HepG2 (cell line): ENCODE results near the gene KIAA1217. TPM values are rescaled to one million over a fixed set of nuclear protein-coding genes. Genes with fewer than 3 reads are reported as not detected.

Source experiments
- ATAC-seq: fragments of 200-7000 bp; cut with Tn5 transposase; 3 replicates; pipeline ENCODE4 v1.9.1; 2020; ENCODE audit warnings: mild to moderate bottlenecking, moderate library complexity
- BruUV-seq: library from RNA; stranded (reverse); fragments of 400-500 nt; replicated peaks from 2 replicates; lab custom pipeline; 2021; lab: Mats Ljungman, UMichigan
- CTCF ChIA-PET: fragments of 300-600 bp; formaldehyde crosslinking; extraction: SDS; loops from one replicate; lab custom pipeline; 2021; ENCODE audit warnings: low total read pairs, inconsistent platforms, low intra/inter-chr PET ratio; lab: Yijun Ruan, JAX
- POLR2A ChIA-PET: fragments of 350-600 bp; sonication (Branson Sonifier 250); formaldehyde crosslinking; loops from one replicate; lab custom pipeline; 2020; ENCODE audit warnings: antibody characterized with exemption, inconsistent platforms; lab: Yijun Ruan, JAX
- DNase-seq: peaks from one replicate; pipeline ENCODE4 v3.0.0-alpha.2; 2015; ENCODE audit warnings: low spot score
- FAIRE-seq: peaks from 3 replicates; lab custom pipeline; 2011; peaks lifted over from hg19 to GRCh38; lab: Jason Lieb, UNC
- H2AFZ ChIP-seq: one replicate; pipeline ENCODE4 v1.6.1; 2011; ENCODE audit warnings: low read length, inconsistent platforms
- H3K27ac ChIP-seq: fragments of 300-600 bp; 3 replicates; pipeline ENCODE4 v1.8.0; 2011; ENCODE audit warnings: mixed run types, mild to moderate bottlenecking, mixed read lengths, low read length, inconsistent platforms; ENCODE audit not compliant: insufficient read depth; ENCODE audit errors: extremely low read length
- H3K27me3 ChIP-seq, 2 experiments: fragments of 200-600 bp in 1 of 2; 2 replicates in 1 of 2; 3 replicates in 1 of 2; pipeline versions ENCODE4 v1.6.0 to v1.8.0; 2011; ENCODE audit warnings: low read length in 2 of 2, mild to moderate bottlenecking in 2 of 2, moderate library complexity in 2 of 2, inconsistent platforms in 1 of 2; ENCODE audit not compliant: insufficient read depth in 2 of 2, control insufficient read depth in 1 of 2
- H3K36me3 ChIP-seq, 2 experiments: fragments of 200-600 bp in 1 of 2; replicated peaks in 1 of 2; 2 replicates in 1 of 2; 3 replicates in 1 of 2; pipeline versions ENCODE4 v1.5.1 to v1.8.0; 2011; ENCODE audit warnings: low read length in 2 of 2, inconsistent platforms in 1 of 2; ENCODE audit not compliant: insufficient read depth in 2 of 2, control insufficient read depth in 1 of 2
- H3K4me1 ChIP-seq: 2 replicates; pipeline ENCODE4 v1.5.1; 2012; ENCODE audit warnings: low read length, inconsistent platforms; ENCODE audit not compliant: insufficient read depth
- H3K4me2 ChIP-seq: 2 replicates; pipeline ENCODE4 v1.6.0; 2011; ENCODE audit warnings: low read depth, low read length, inconsistent platforms
- H3K4me3 ChIP-seq, 3 experiments: fragments of 200-600 bp in 1 of 3; sonication (generic), shearing (Covaris generic) in 1 of 3; replicated peaks in 1 of 3; 2 replicates each; pipeline ENCODE4 v1.5.1; 2011 to 2016; ENCODE audit warnings: low read length in 3 of 3, inconsistent platforms in 2 of 3, low read depth in 2 of 3, mild to moderate bottlenecking in 2 of 3, control low read depth in 1 of 3, mixed read lengths in 1 of 3; ENCODE audit not compliant: insufficient read depth in 1 of 3
- H3K79me2 ChIP-seq: one replicate; pipeline ENCODE4 v1.6.1; 2011; ENCODE audit warnings: low read length, inconsistent platforms; ENCODE audit not compliant: insufficient read depth
- H3K9ac ChIP-seq: 2 replicates; pipeline ENCODE4 v1.6.0; 2011; ENCODE audit warnings: mild to moderate bottlenecking, low read depth, low read length, inconsistent platforms; ENCODE audit not compliant: insufficient read depth
- H3K9me3 ChIP-seq: 2 replicates; pipeline ENCODE4 v1.5.1; 2012; ENCODE audit warnings: mild to moderate bottlenecking, low read length
- H4K20me1 ChIP-seq: 2 replicates; pipeline ENCODE4 v1.6.0; 2011; ENCODE audit warnings: inconsistent platforms, mild to moderate bottlenecking, low read length, moderate library complexity; ENCODE audit not compliant: insufficient read depth
- CEBPB ChIP-seq: IDR thresholded peaks from 2 replicates; pipeline ENCODE4 v1.6.1; 2011; ENCODE audit warnings: low read depth, low read length, improper control_type of control experiment, borderline replicate concordance
- CTCF ChIP-seq: sonication (generic); formaldehyde crosslinking; IDR thresholded peaks from 2 replicates; pipeline ENCODE4 v1.5.0; 2020; ENCODE audit warnings: mild to moderate bottlenecking, missing genetic modification reagents, moderate library complexity
- FOSL2 ChIP-seq: sonication (generic); formaldehyde crosslinking; IDR thresholded peaks from 2 replicates; pipeline ENCODE4 v1.4.0; 2020; ENCODE audit warnings: missing genetic modification reagents
- MIXL1 ChIP-seq: IDR thresholded peaks from 2 replicates; pipeline ENCODE4 v1.6.1; 2016
- NFRKB ChIP-seq: fragments of 450-650 bp; IDR thresholded peaks from 2 replicates; pipeline ENCODE4 v1.6.1; 2017
- RAD21 ChIP-seq: fragments of 450-650 bp; formaldehyde crosslinking; IDR thresholded peaks from 2 replicates; pipeline ENCODE4 v1.5.0; 2020; ENCODE audit warnings: mild to moderate bottlenecking
- SATB2 ChIP-seq: sonication (generic); formaldehyde crosslinking; IDR thresholded peaks from 2 replicates; pipeline ENCODE4 v1.5.0; 2020; ENCODE audit warnings: missing genetic modification reagents
- SMC3 ChIP-seq: IDR thresholded peaks from 2 replicates; pipeline ENCODE4 v1.6.1; 2011; ENCODE audit warnings: low read length, improper control_type of control experiment
- SOX5 ChIP-seq: IDR thresholded peaks from 2 replicates; pipeline ENCODE4 v1.6.1; 2016; ENCODE audit warnings: borderline replicate concordance
- SP140L ChIP-seq: sonication (generic); formaldehyde crosslinking; IDR thresholded peaks from 2 replicates; pipeline ENCODE4 v1.4.0; 2020; ENCODE audit warnings: missing genetic modification reagents, borderline replicate concordance
- STAG1 ChIP-seq: sonication (generic); formaldehyde crosslinking; IDR thresholded peaks from 2 replicates; pipeline ENCODE4 v1.4.0; 2020; ENCODE audit warnings: missing genetic modification reagents
- TAF1 ChIP-seq: sonication (generic); formaldehyde crosslinking; IDR thresholded peaks from 2 replicates; pipeline ENCODE4 v1.4.0; 2020; ENCODE audit warnings: missing genetic modification reagents
- ZNF557 ChIP-seq: sonication (generic); formaldehyde crosslinking; IDR thresholded peaks from 2 replicates; pipeline ENCODE4 v1.4.0; 2020; ENCODE audit warnings: missing genetic modification reagents
- WGBS: methylation state at CpG from one replicate; pipeline ENCODE4 v1.1.6; 2017; ENCODE audit warnings: low lambda C conversion rate; 5-methylcytosine and 5-hydroxymethylcytosine counted together
- in situ Hi-C: cut with HindIII; loops from 2 replicates; pipeline ENCODE4 v1.10.0; 2017; ENCODE audit warnings: low pct_unique_long_range_greater_than_20kb; ENCODE audit not compliant: extremely low pct_ligation_motif_present
- intact Hi-C: fragments of 100-400 bp; cut with micrococcal nuclease; formaldehyde crosslinking; loops from one replicate; pipeline ENCODE4 v1.10.0; 2022; ENCODE audit not compliant: unreplicated experiment
- polyA plus RNA-seq, 8 experiments: library from polyadenylated mRNA; depleted of rRNA in 3 of 8; stranded (reverse) in 7 of 8; unstranded in 1 of 8; fragments of >200 nt; fragmentation: Illumina TruSeq in 4 of 8; extraction: Trizol in 4 of 8; gene quantifications; 2 replicates each; pipeline versions ENCODE4 v1.2.1 to v1.2.3, GENCODE V29; 2011 to 2016; ENCODE audit warnings: low read depth in 4 of 8, missing spikeins in 1 of 8, mixed read lengths in 1 of 8; ENCODE audit not compliant: insufficient read depth in 1 of 8
- total RNA-seq, 5 experiments: library from RNA; depleted of rRNA; stranded (reverse); fragments of >200 nt; fragmentation: Illumina TruSeq; extraction: Trizol; gene quantifications; 2 replicates each; pipeline ENCODE4 v1.2.3, GENCODE V29; 2016; ENCODE audit warnings: low read depth in 1 of 5

The KIAA1217 gene
- total and polyA plus RNA-seq, 2 of the 13 experiments (the other 11 are each of a cell fraction or from before 2014, with no cell fraction given) = 4.6 to 10.9 TPM

GRCh38 chr10:24358022-24358421 lies 149.1 kb downstream of the KIAA1217 start (continued):
- TF ChIP-seq ZNF557 = no peak
- no peak for TF ChIP-seq NFRKB
- no peak for TF ChIP-seq SATB2 (CRISPR knock-in tag)
- TF ChIP-seq CEBPB = no peak

- no peak overlapping the region for H3K9ac ChIP-seq
- H3K4me2 ChIP-seq = no peak overlapping the region
- H2AFZ ChIP-seq = no peak overlapping the region
- in situ Hi-C loops = loop anchor here (5.0 kb wide), 1 partner anchor 368 kb away; no protein-coding TSS in a partner anchor
- peaks cover 8% of the 10 kb centered on the region for H3K4me1 ChIP-seq
- peak; percentile 75 for FAIRE-seq
- intact Hi-C loops = loop anchor here (1.0 to 5.0 kb wide), 2 partner anchors 158 to 366 kb away; no protein-coding TSS in a partner anchor
- peak; percentile 82 for ATAC-seq
- DNase-seq = peak; percentile 50
- H3K27ac ChIP-seq = no peak overlapping the region
- no peaks in the 10 kb centered on the region for H3K79me2 ChIP-seq
- no peaks in the 10 kb centered on the region for H3K36me3 ChIP-seq
- POLR2A ChIA-PET = no interaction called here
- 46% methylated on average over 12 of the region's 12 CpGs for WGBS
- TF ChIP-seq SP140L (no peak), SMC3 (peak; percentile 60), CTCF (peak; percentile 78), FOSL2 (CRISPR knock-in tag) (0 out of 2 replicates have a peak, but pooled peaks have one; percentile 11), RAD21 (CRISPR knock-in tag) (peak; percentile 36; the same call in 1 of the 2 replicates), TAF1 (CRISPR knock-in tag) (no peak), MIXL1 (CRISPR knock-in tag) (peak; percentile 46; the same call in 1 of the 2 replicates), SOX5 (CRISPR knock-in tag) (no peak), STAG1 (CRISPR knock-in tag) (peak; percentile 76)
- TF ChIP-seq, all 625 proteins: peak for 6
- CTCF ChIA-PET = interaction anchor here (1.1 to 1.4 kb wide), 2 partner anchors 366 to 368 kb away, joined by 3 to 11 read pairs; no protein-coding TSS in a partner anchor
- BruUV-seq = no TSS peak
- Histone ChIP-seq H3K4me3 (no peak overlapping the region), H4K20me1 (no peaks in the 10 kb centered on the region; the same call in 1 of the 2 replicates), H3K27me3 (no peaks in the 10 kb centered on the region), H3K9me3 (no peaks in the 10 kb centered on the region)
These were observed 151.6 kb downstream of the KIAA1217 start for GRCh38 chr10:24360282-24361127.
